SK-N-SH (cell line): ENCODE results near the gene TRPV2. TPM values are rescaled to one million over a fixed set of nuclear protein-coding genes. Genes with fewer than 3 reads are reported as not detected.

Source experiments
- CTCF ChIA-PET: fragments of 300-600, 350-600 bp; formaldehyde crosslinking; extraction: SDS; loops from one replicate; lab custom pipeline; 2021; lab: Yijun Ruan, JAX
- POLR2A ChIA-PET: fragments of 350-600 bp; sonication (Branson Sonifier 250); formaldehyde crosslinking; extraction: SDS; loops from one replicate; lab custom pipeline; 2020; ENCODE audit warnings: antibody characterized with exemption, inconsistent platforms; lab: Yijun Ruan, JAX
- DNase-seq: peaks from one replicate; pipeline ENCODE4 v3.0.0; 2012
- H2AFZ ChIP-seq: fragments of 200-600 bp; sonication (generic); 2 replicates; pipeline ENCODE4 v1.8.1; 2016; ENCODE audit warnings: antibody characterized with exemption, mild to moderate bottlenecking, low read depth
- H3F3A ChIP-seq: fragments of 200-600 bp; sonication (generic); replicated peaks from 2 replicates; pipeline ENCODE3; 2016; ENCODE audit warnings: antibody characterized with exemption, mild to moderate bottlenecking; ENCODE audit not compliant: insufficient read depth
- H3K27ac ChIP-seq, 2 experiments: fragments of 200-500 bp in 1 of 2; fragments of 200-600 bp in 1 of 2; sonication (Bioruptor generic) in 1 of 2; sonication (generic), shearing (Covaris generic) in 1 of 2; 2 replicates each; pipeline versions ENCODE4 v1.5.1 to v1.6.1; 2014 to 2016; ENCODE audit warnings: low read depth in 2 of 2, inconsistent platforms in 1 of 2, low read length in 1 of 2, mild to moderate bottlenecking in 1 of 2, mixed read lengths in 1 of 2
- H3K27me3 ChIP-seq: fragments of 200-600 bp; sonication (generic), shearing (Covaris generic); 2 replicates; pipeline ENCODE4 v1.6.1; 2016; ENCODE audit warnings: mixed run types; ENCODE audit not compliant: insufficient read depth
- H3K36me3 ChIP-seq, 2 experiments: fragments of 200-500 bp in 1 of 2; fragments of 200-600 bp in 1 of 2; sonication (Bioruptor generic) in 1 of 2; sonication (generic) in 1 of 2; replicated peaks in 1 of 2; 2 replicates each; pipeline versions ENCODE3 to v1.5.1; 2014 to 2016; ENCODE audit warnings: low read length in 1 of 2, mild to moderate bottlenecking in 1 of 2; ENCODE audit not compliant: insufficient read depth in 2 of 2, control insufficient read depth in 1 of 2
- H3K4me1 ChIP-seq, 2 experiments: fragments of 200-500 bp in 1 of 2; fragments of 200-600 bp in 1 of 2; sonication (Bioruptor generic) in 1 of 2; sonication (generic), shearing (Covaris generic) in 1 of 2; 2 replicates each; pipeline versions ENCODE4 v1.5.1 to v1.6.1; 2014 to 2016; ENCODE audit warnings: low read depth in 1 of 2, low read length in 1 of 2, mixed run types in 1 of 2; ENCODE audit not compliant: insufficient read depth in 2 of 2, control insufficient read depth in 1 of 2
- H3K4me2 ChIP-seq: fragments of 200-600 bp; sonication (generic), shearing (Covaris generic); 2 replicates; pipeline ENCODE4 v1.6.1; 2017; ENCODE audit warnings: mixed run types
- H3K4me3 ChIP-seq, 2 experiments: fragments of 200-500 bp in 1 of 2; fragments of 200-600 bp in 1 of 2; sonication (Bioruptor generic) in 1 of 2; sonication (generic), shearing (Covaris generic) in 1 of 2; 2 replicates each; pipeline versions ENCODE4 v1.5.1 to v1.8.1; 2014 to 2016; ENCODE audit warnings: low read depth in 2 of 2, inconsistent platforms in 1 of 2, low read length in 1 of 2, mild to moderate bottlenecking in 1 of 2, mixed read lengths in 1 of 2, moderate library complexity in 1 of 2
- H3K79me2 ChIP-seq: fragments of 200-600 bp; sonication (generic); 2 replicates; pipeline ENCODE4 v1.8.1; 2017; ENCODE audit warnings: mild to moderate bottlenecking; ENCODE audit not compliant: insufficient read depth
- H3K9ac ChIP-seq: fragments of 200-600 bp; sonication (generic); 2 replicates; pipeline ENCODE4 v1.6.1; 2017; ENCODE audit warnings: mixed run types
- H3K9me2 ChIP-seq: fragments of 200-600 bp; sonication (generic); 2 replicates; pipeline ENCODE4 v1.6.1; 2017; ENCODE audit warnings: mixed run types
- H3K9me3 ChIP-seq: fragments of 200-600 bp; sonication (generic); 2 replicates; pipeline ENCODE4 v1.6.1; 2017; ENCODE audit warnings: mixed run types, mild to moderate bottlenecking, moderate library complexity
- H4K20me1 ChIP-seq: fragments of 200-600 bp; sonication (generic); 2 replicates; pipeline ENCODE4 v1.6.1; 2017; ENCODE audit warnings: mild to moderate bottlenecking, mixed run types; ENCODE audit not compliant: insufficient read depth
- CHD2 ChIP-seq: fragments of 150-350 bp; IDR thresholded peaks from 2 replicates; pipeline ENCODE4 v1.6.1; 2018; ENCODE audit warnings: low read length; ENCODE audit not compliant: partially characterized antibody
- CTCF ChIP-seq: fragments of 200-600 bp; sonication (generic); IDR thresholded peaks from 2 replicates; pipeline ENCODE4 v1.6.1; 2017; ENCODE audit warnings: antibody characterized with exemption, mild to moderate bottlenecking, moderate library complexity
- ELF1 ChIP-seq: IDR thresholded peaks from 2 replicates; pipeline ENCODE4 v1.4.0; 2012
- EP300 ChIP-seq, 2 experiments: IDR thresholded peaks; 2 replicates each; pipeline versions ENCODE4 v1.4.0 to v1.6.1; 2012; ENCODE audit warnings: borderline replicate concordance in 1 of 2, low read depth in 1 of 2, low read length in 1 of 2
- FOSL2 ChIP-seq: IDR thresholded peaks from 2 replicates; pipeline ENCODE4 v1.4.0; 2012; ENCODE audit warnings: low read depth, mild to moderate bottlenecking, moderate library complexity, borderline replicate concordance
- FOXJ3 ChIP-seq: sonication (generic); formaldehyde crosslinking; IDR thresholded peaks from 2 replicates; pipeline ENCODE4 v1.5.1; 2020; ENCODE audit warnings: mild to moderate bottlenecking, missing genetic modification reagents
- JUND ChIP-seq: IDR thresholded peaks from 2 replicates; pipeline ENCODE4 v1.4.0; 2012
- MAX ChIP-seq: IDR thresholded peaks from 2 replicates; pipeline ENCODE4 v1.4.0; 2012; ENCODE audit warnings: low read depth
- MEF2A ChIP-seq: IDR thresholded peaks from 2 replicates; pipeline ENCODE4 v1.4.0; 2012; ENCODE audit warnings: low read depth, borderline replicate concordance
- MXI1 ChIP-seq: IDR thresholded peaks from 2 replicates; pipeline ENCODE4 v1.6.1; 2012; ENCODE audit warnings: mild to moderate bottlenecking, low read depth, low read length, improper control_type of control experiment
- NFIC ChIP-seq: IDR thresholded peaks from 2 replicates; pipeline ENCODE4 v1.4.0; 2012; ENCODE audit warnings: borderline replicate concordance
- NRF1 ChIP-seq: IDR thresholded peaks from 2 replicates; pipeline ENCODE4 v1.6.1; 2012; ENCODE audit warnings: low read depth, mild to moderate bottlenecking, low read length
- PBX3 ChIP-seq: IDR thresholded peaks from 2 replicates; pipeline ENCODE4; 2012
- POLR2AphosphoS5 ChIP-seq: IDR thresholded peaks from 2 replicates; pipeline ENCODE4 v1.6.1; 2012; ENCODE audit warnings: low read depth, low read length
- RFX5 ChIP-seq: IDR thresholded peaks from 2 replicates; pipeline ENCODE4 v1.6.1; 2012; ENCODE audit warnings: mild to moderate bottlenecking, improper control_type of control experiment, low read length
- RXRA ChIP-seq: IDR thresholded peaks from 2 replicates; pipeline ENCODE4 v1.4.0; 2012; ENCODE audit warnings: low read depth, mild to moderate bottlenecking, borderline replicate concordance
- SIN3A ChIP-seq: IDR thresholded peaks from 2 replicates; pipeline ENCODE4 v1.6.1; 2012; ENCODE audit warnings: low read depth, mild to moderate bottlenecking, low read length, moderate library complexity, borderline replicate concordance
- TAF1 ChIP-seq: IDR thresholded peaks from 2 replicates; pipeline ENCODE4 v1.6.1; 2012; ENCODE audit warnings: low read depth, mild to moderate bottlenecking, low read length, moderate library complexity, borderline replicate concordance
- TCF12 ChIP-seq: IDR thresholded peaks from 2 replicates; pipeline ENCODE4 v1.4.0; 2012
- USF1 ChIP-seq: IDR thresholded peaks from 2 replicates; pipeline ENCODE4 v1.4.0; 2012; ENCODE audit warnings: low read depth, borderline replicate concordance
- YY1 ChIP-seq: IDR thresholded peaks from 2 replicates; pipeline ENCODE4 v1.4.0; 2012; ENCODE audit warnings: low read depth, mild to moderate bottlenecking
- ZBTB33 ChIP-seq: IDR thresholded peaks from 2 replicates; pipeline ENCODE4 v1.4.0; 2012; ENCODE audit warnings: low read depth, borderline replicate concordance
- WGBS: methylation state at CpG from one replicate; pipeline ENCODE4 v1.1.6; 2017; ENCODE audit warnings: low lambda C conversion rate; 5-methylcytosine and 5-hydroxymethylcytosine counted together
- polyA plus RNA-seq, 3 experiments: library from polyadenylated mRNA; depleted of rRNA; stranded (reverse); fragments of >200 nt; gene quantifications; 2 replicates each; pipeline ENCODE4 v1.2.3, GENCODE V29; 2012

Gene TRPV2
- polyA plus RNA-seq, 1 of the 3 experiments (the other 2 are of a cell fraction) = 11.0 TPM

GRCh38 chr17:16477255-16477654, 61.9 kb downstream of the TRPV2 start (continued):
- TF ChIP-seq USF1 = no peak
- no peak for TF ChIP-seq ZBTB33
- no peak; the same call in 1 of the 2 replicates for TF ChIP-seq NFIC
- TF ChIP-seq YY1 = no peak
- TF ChIP-seq TAF1 = peak; percentile 28; the same call in 1 of the 2 replicates
- peak; percentile 80 for TF ChIP-seq MAX
- TF ChIP-seq PBX3 = no peak
- TF ChIP-seq MEF2A = no peak
- peak; percentile 50; the same call in 1 of the 2 replicates for TF ChIP-seq TCF12
- no peak for TF ChIP-seq ELF1
- TF ChIP-seq POLR2AphosphoS5 = peak; percentile 40; the same call in 1 of the 2 replicates
- no peak for TF ChIP-seq CTCF
- TF ChIP-seq NRF1 = no peak
- no peak; the same call in 1 of the 2 replicates for TF ChIP-seq RXRA
- TF ChIP-seq SIN3A = no peak
- TF ChIP-seq, all 33 proteins: peak for 6

- Histone ChIP-seq H3K9ac (peak overlapping the region; percentile 67; the same call in 1 of the 2 replicates), H3K4me3 (no peak overlapping the region), H3K9me2 (no peaks in the 10 kb centered on the region), H3K36me3 (no peaks in the 10 kb centered on the region), H4K20me1 (no peaks in the 10 kb centered on the region), H2AFZ (peak overlapping the region; percentile 90), H3K9me3 (no peaks in the 10 kb centered on the region), H3F3A (no peaks in the 10 kb centered on the region), H3K27ac (peak overlapping the region; percentile 64 to 81; a peak in 3 of 4 replicates), H3K27me3 (no peaks in the 10 kb centered on the region), H3K4me2 (peak overlapping the region; percentile 43; the same call in 1 of the 2 replicates), H3K4me1 (peaks cover 7 to 25% of the 10 kb centered on the region in 2 experiments; a peak in 3 of 4 replicates), H3K79me2 (no peaks in the 10 kb centered on the region)
- TF ChIP-seq FOSL2 = no peak
- no peak for TF ChIP-seq JUND
- TF ChIP-seq FOXJ3 (CRISPR knock-in tag) = no peak
- TF ChIP-seq SIN3A = no peak
- TF ChIP-seq NRF1 = no peak
- no peak for TF ChIP-seq CHD2
- no peak for TF ChIP-seq RFX5
- no peak for TF ChIP-seq MXI1
- TF ChIP-seq ELF1 = no peak
- no peak for TF ChIP-seq EP300 (IDR thresholded peaks at IDR 0.05; ENCODE audit: borderline replicate concordance in 1 of 2, low read depth in 1 of 2, low read length in 1 of 2)
- no peak for TF ChIP-seq ZBTB33
- 89% methylated on average over 7 of the region's 8 CpGs for WGBS
- no peak for DNase-seq
- POLR2A ChIA-PET = no interaction called here
- CTCF ChIA-PET = interaction anchor here (0.8 to 1.3 kb wide), 2 partner anchors 14 to 24 kb away, joined by 5 read pairs; no protein-coding TSS in a partner anchor
These were observed 62.3 kb downstream of the TRPV2 start for GRCh38 chr17:16477666-16478065.
